IMR-90 (cell line): ENCODE measurements around the gene DDX4. TPM values are rescaled to one million over a fixed set of nuclear protein-coding genes. Genes with fewer than 3 reads are reported as not detected.

Source experiments
- ATAC-seq: fragments of 200-7000 bp; cut with Tn5 transposase; 2 replicates; pipeline ENCODE4 v1.9.1; 2020; ENCODE audit warnings: low read depth, mild to moderate bottlenecking, moderate library complexity
- BruUV-seq: library from RNA; stranded (reverse); fragments of 400-500 nt; replicated peaks from 2 replicates; lab custom pipeline; 2021; lab: Mats Ljungman, UMichigan
- CTCF ChIA-PET: fragments of 300-600 bp; formaldehyde crosslinking; extraction: SDS; loops from one replicate; lab custom pipeline; 2021; ENCODE audit warnings: antibody characterized with exemption; lab: Yijun Ruan, JAX
- POLR2A ChIA-PET: fragments of 300-600 bp; sonication (Branson Sonifier 250); formaldehyde crosslinking; loops from one replicate; lab custom pipeline; 2022; ENCODE audit warnings: antibody characterized with exemption; ENCODE audit not compliant: unreplicated experiment; lab: Charles Lee
- DNase-seq: peaks from one replicate; pipeline ENCODE4 v3.0.0; 2013
- H2AFZ ChIP-seq: replicated peaks from 2 replicates; pipeline ENCODE3; 2013; ENCODE audit warnings: low read length, mild to moderate bottlenecking; ENCODE audit not compliant: poor library complexity
- H2AK5ac ChIP-seq: 2 replicates; pipeline ENCODE4 v1.6.1; 2013; ENCODE audit warnings: low read depth, low read length, inconsistent platforms
- H2AK9ac ChIP-seq: replicated peaks from 2 replicates; pipeline ENCODE3; 2013; ENCODE audit warnings: mild to moderate bottlenecking, low read depth, low read length, moderate library complexity; ENCODE audit not compliant: poor library complexity
- H2BK120ac ChIP-seq: 2 replicates; pipeline ENCODE4 v1.6.1; 2013; ENCODE audit warnings: low read depth, low read length, inconsistent platforms
- H2BK15ac ChIP-seq: 3 replicates; pipeline ENCODE4 v1.6.1; 2013; ENCODE audit warnings: low read depth, low read length, inconsistent platforms
- H2BK20ac ChIP-seq: 2 replicates; pipeline ENCODE4 v1.6.1; 2013; ENCODE audit warnings: low read depth, mild to moderate bottlenecking, inconsistent platforms, low read length, moderate library complexity
- H2BK5ac ChIP-seq: 2 replicates; pipeline ENCODE4 v1.6.1; 2013; ENCODE audit warnings: mild to moderate bottlenecking, low read depth, low read length, inconsistent platforms; ENCODE audit not compliant: poor library complexity, severe bottlenecking
- H3K14ac ChIP-seq: replicated peaks from 2 replicates; pipeline ENCODE4 v1.6.1; 2013; ENCODE audit warnings: low read depth, low read length, inconsistent platforms
- H3K18ac ChIP-seq: 2 replicates; pipeline ENCODE4 v1.6.1; 2013; ENCODE audit warnings: low read depth, low read length, control low read depth
- H3K23ac ChIP-seq: 2 replicates; pipeline ENCODE4 v1.6.1; 2013; ENCODE audit warnings: low read depth, low read length, inconsistent platforms
- H3K27ac ChIP-seq: 2 replicates; pipeline ENCODE4 v1.5.1; 2013; ENCODE audit warnings: mild to moderate bottlenecking, control low read depth, low read length; ENCODE audit not compliant: insufficient read depth
- H3K27me3 ChIP-seq: 2 replicates; pipeline ENCODE4 v1.6.1; 2013; ENCODE audit warnings: low read length; ENCODE audit not compliant: control insufficient read depth, insufficient read depth
- H3K36me3 ChIP-seq: 2 replicates; pipeline ENCODE4 v1.6.1; 2013; ENCODE audit warnings: low read length, mixed read lengths; ENCODE audit not compliant: control insufficient read depth, insufficient read depth
- H3K4ac ChIP-seq: 2 replicates; pipeline ENCODE4 v1.6.1; 2013; ENCODE audit warnings: low read depth, low read length, inconsistent platforms
- H3K4me1 ChIP-seq: 2 replicates; pipeline ENCODE4 v1.6.1; 2013; ENCODE audit warnings: low read length, mixed read lengths; ENCODE audit not compliant: control insufficient read depth, insufficient read depth
- H3K4me2 ChIP-seq: 2 replicates; pipeline ENCODE4 v1.6.1; 2013; ENCODE audit warnings: low read depth, mild to moderate bottlenecking, control low read depth, low read length, moderate library complexity
- H3K4me3 ChIP-seq: 2 replicates; pipeline ENCODE4 v1.5.1; 2013; ENCODE audit warnings: low read depth, mild to moderate bottlenecking, control low read depth, low read length, moderate library complexity; ENCODE audit not compliant: insufficient read depth
- H3K56ac ChIP-seq: 2 replicates; pipeline ENCODE4 v1.6.1; 2013; ENCODE audit warnings: low read length, inconsistent platforms; ENCODE audit not compliant: insufficient read depth; ENCODE audit errors: extremely low read depth
- H3K79me1 ChIP-seq, 2 experiments: 2 replicates each; pipeline ENCODE4 v1.6.1; 2013; ENCODE audit warnings: low read length in 2 of 2, inconsistent platforms in 1 of 2, low read depth in 1 of 2
- H3K9ac ChIP-seq: 2 replicates; pipeline ENCODE4 v1.6.1; 2013; ENCODE audit warnings: low read depth, low read length, control low read depth
- H3K9me1 ChIP-seq: 2 replicates; pipeline ENCODE4 v1.6.1; 2013; ENCODE audit warnings: low read length, inconsistent platforms; ENCODE audit not compliant: insufficient read depth
- H3K9me3 ChIP-seq: 2 replicates; pipeline ENCODE4 v1.6.1; 2013; ENCODE audit warnings: low read length; ENCODE audit not compliant: control insufficient read depth, insufficient read depth
- H4K20me1 ChIP-seq: 2 replicates; pipeline ENCODE4 v1.6.1; 2013; ENCODE audit warnings: low read length, inconsistent platforms; ENCODE audit not compliant: insufficient read depth
- H4K5ac ChIP-seq: 2 replicates; pipeline ENCODE4 v1.6.1; 2013; ENCODE audit warnings: mild to moderate bottlenecking, low read depth, low read length, control low read depth
- H4K8ac ChIP-seq, 2 experiments: 2 replicates each; pipeline ENCODE4 v1.6.1; 2013; ENCODE audit warnings: low read depth in 2 of 2, low read length in 2 of 2, control low read depth in 1 of 2, inconsistent platforms in 1 of 2
- H4K91ac ChIP-seq: 2 replicates; pipeline ENCODE4 v1.6.1; 2013; ENCODE audit warnings: low read depth, low read length, inconsistent platforms; ENCODE audit not compliant: insufficient read depth
- BHLHE40 ChIP-seq: fragments of 150-350 bp; IDR thresholded peaks from 2 replicates; pipeline ENCODE4 v1.6.1; 2016; ENCODE audit warnings: mild to moderate bottlenecking, low read depth, low read length
- CHD1 ChIP-seq: IDR thresholded peaks from 2 replicates; pipeline ENCODE4 v1.6.1; 2012; ENCODE audit warnings: low read depth, low read length, improper control_type of control experiment
- ELK1 ChIP-seq: fragments of 150-350 bp; IDR thresholded peaks from 2 replicates; pipeline ENCODE4 v1.6.1; 2016; ENCODE audit warnings: low read depth, mild to moderate bottlenecking, low read length, moderate library complexity, borderline replicate concordance
- FOS ChIP-seq: fragments of 150-350 bp; IDR thresholded peaks from 2 replicates; pipeline ENCODE4 v1.6.1; 2016; ENCODE audit warnings: low read depth, low read length
- MXI1 ChIP-seq: IDR thresholded peaks from 2 replicates; pipeline ENCODE4 v1.6.1; 2012; ENCODE audit warnings: low read depth, mild to moderate bottlenecking, low read length, moderate library complexity, borderline replicate concordance
- RAD21 ChIP-seq: IDR thresholded peaks from 2 replicates; pipeline ENCODE4 v1.6.1; 2012; ENCODE audit warnings: low read length, improper control_type of control experiment
- RCOR1 ChIP-seq: IDR thresholded peaks from 2 replicates; pipeline ENCODE4 v1.6.1; 2012; ENCODE audit warnings: mild to moderate bottlenecking, low read length, improper control_type of control experiment; ENCODE audit not compliant: insufficient replicate concordance
- WGBS, 2 experiments: methylation state at CpG; one replicate each; pipeline versions ENCODE4 v1.1.5 to v1.1.7; 2013; ENCODE audit warnings: missing lambda C conversion rate in 2 of 2; ENCODE audit not compliant: insufficient read length in 1 of 2; ENCODE audit errors: extremely low coverage in 2 of 2; 5-methylcytosine and 5-hydroxymethylcytosine counted together
- dilution Hi-C: fragments of 300-500 bp; cut with HindIII; formaldehyde crosslinking; loops from one replicate; pipeline ENCODE4 v1.14.3; 2018; ENCODE audit warnings: low sequenced_read_pairs; ENCODE audit not compliant: unreplicated experiment
- in situ Hi-C: fragments of 300-500 bp; cut with MboI; formaldehyde crosslinking; loops from 3 replicates; pipeline ENCODE4 v1.14.3; 2019; ENCODE audit warnings: low sequenced_read_pairs, inconsistent platforms, mixed read lengths
- intact Hi-C: fragments of 100-400 bp; cut with micrococcal nuclease; formaldehyde crosslinking; loops from 2 replicates; pipeline ENCODE4 v1.10.0; 2022
- polyA plus RNA-seq, 3 experiments: library from polyadenylated mRNA; depleted of rRNA; stranded (reverse); fragments of >200 nt; gene quantifications; 2 replicates each; pipeline ENCODE4 v1.2.3, GENCODE V29; 2012; ENCODE audit warnings: low replicate concordance in 1 of 3
- total RNA-seq: library from RNA; depleted of rRNA; stranded (reverse); fragments of >200 nt; gene quantifications from 2 replicates; pipeline ENCODE4 v1.2.3, GENCODE V29; 2012

The DDX4 gene
- total and polyA plus RNA-seq, 2 of the 4 experiments (the other 2 are of a cell fraction) = not detected

- no peak overlapping the region for H3K9ac ChIP-seq
- H3K56ac ChIP-seq = no peak overlapping the region
- no peak overlapping the region for H4K8ac ChIP-seq
- BruUV-seq = no TSS peak
- no peak for ATAC-seq
- H2BK120ac ChIP-seq = no peak overlapping the region
- dilution Hi-C loops = no loop called here
- no peak overlapping the region for H4K5ac ChIP-seq
- H4K20me1 ChIP-seq = no peaks in the 10 kb centered on the region
- intact Hi-C loops = no loop called here
- WGBS, 2 experiments = no CpG with 5 or more reads among the region's 4 CpGs
- H2AK5ac ChIP-seq = no peak overlapping the region
- H3K27me3 ChIP-seq = no peaks in the 10 kb centered on the region
- no peak overlapping the region for H2BK15ac ChIP-seq
- in situ Hi-C loops = no loop called here
- no peak overlapping the region for H2BK20ac ChIP-seq
- no peak overlapping the region for H3K14ac ChIP-seq
- TF ChIP-seq FOS = no peak
- TF ChIP-seq ELK1 = no peak
- TF ChIP-seq RCOR1 = no peak
- no peak for TF ChIP-seq RAD21
- TF ChIP-seq BHLHE40 = no peak
- TF ChIP-seq CHD1 = no peak
- TF ChIP-seq MXI1 = no peak
- H3K36me3 ChIP-seq = no peaks in the 10 kb centered on the region
- H3K4me2 ChIP-seq = no peak overlapping the region
- H3K4me1 ChIP-seq = peaks cover 6% of the 10 kb centered on the region
- peaks cover 3% of the 10 kb centered on the region for H3K9me3 ChIP-seq
- no peak overlapping the region for H2AFZ ChIP-seq
- no peak overlapping the region for H4K91ac ChIP-seq
- ChIA-PET CTCF (interaction anchor here (0.8 kb wide), 1 partner anchor 109 kb away, joined by 3 read pairs; no protein-coding TSS in a partner anchor), POLR2A (no interaction called here)
- H3K18ac ChIP-seq = no peak overlapping the region
- no peaks in the 10 kb centered on the region for H3K79me1 ChIP-seq
- H3K4ac ChIP-seq = no peak overlapping the region
- no peak overlapping the region for H2AK9ac ChIP-seq
- no peaks in the 10 kb centered on the region; the same call in 1 of the 2 replicates for H3K9me1 ChIP-seq
- no peak overlapping the region for H3K23ac ChIP-seq
- H3K4me3 ChIP-seq = no peak overlapping the region
- no peak overlapping the region for H3K27ac ChIP-seq
- H2BK5ac ChIP-seq = no peak overlapping the region
- no peak for DNase-seq
These were observed 119.4 kb downstream of the DDX4 start for GRCh38 chr5:55857247-55857640.
